Type B pancreatic cell (in vitro differentiated cells): ENCODE measurements around the gene TRMT44. TPM values are rescaled to one million over a fixed set of nuclear protein-coding genes. Genes with fewer than 3 reads are reported as not detected.

ENCODE experiments used
- DNase-seq: peaks from one replicate; pipeline ENCODE4 v3.0.0; 2021; ENCODE audit warnings: mixed read lengths; ENCODE audit not compliant: unreplicated experiment; ENCODE audit errors: extremely low spot score
- H3K27ac Mint-ChIP-seq: 2 replicates; pipeline ENCODE4 v1.8.0; 2021; ENCODE audit warnings: mild to moderate bottlenecking, mixed read lengths
- H3K27me3 Mint-ChIP-seq: 2 replicates; pipeline ENCODE4 v1.8.0; 2021; ENCODE audit warnings: mixed read lengths
- H3K36me3 Mint-ChIP-seq: 2 replicates; pipeline ENCODE4 v1.8.0; 2021; ENCODE audit warnings: mixed read lengths
- H3K4me1 Mint-ChIP-seq: one replicate; pipeline ENCODE4 v1.8.0; 2021; ENCODE audit warnings: mixed read lengths; ENCODE audit not compliant: unreplicated experiment
- H3K4me3 Mint-ChIP-seq: 2 replicates; pipeline ENCODE4 v1.8.0; 2021; ENCODE audit warnings: mild to moderate bottlenecking, mixed read lengths
- H3K9me3 Mint-ChIP-seq: 2 replicates; pipeline ENCODE4 v1.8.0; 2021; ENCODE audit warnings: mixed read lengths
- long read RNA-seq: library from polyadenylated mRNA; unstranded; transcript quantifications from one replicate; pipeline ENCODE4 v2.0.0, GENCODE V29; 2020
- total RNA-seq: library from RNA; stranded (reverse); gene quantifications from 2 replicates; pipeline ENCODE4 v1.2.1, GENCODE V29; 2021; ENCODE audit warnings: low replicate concordance
- TF ChIP-seq, protein P1 (sequence below): fragments of 200-600 bp; sonication (generic); conservative IDR thresholded peaks from 2 replicates; pipeline ENCODE4 v1.5.0; 2021; ENCODE audit warnings: antibody characterized with exemption, mild to moderate bottlenecking

The TRMT44 gene, protein sequence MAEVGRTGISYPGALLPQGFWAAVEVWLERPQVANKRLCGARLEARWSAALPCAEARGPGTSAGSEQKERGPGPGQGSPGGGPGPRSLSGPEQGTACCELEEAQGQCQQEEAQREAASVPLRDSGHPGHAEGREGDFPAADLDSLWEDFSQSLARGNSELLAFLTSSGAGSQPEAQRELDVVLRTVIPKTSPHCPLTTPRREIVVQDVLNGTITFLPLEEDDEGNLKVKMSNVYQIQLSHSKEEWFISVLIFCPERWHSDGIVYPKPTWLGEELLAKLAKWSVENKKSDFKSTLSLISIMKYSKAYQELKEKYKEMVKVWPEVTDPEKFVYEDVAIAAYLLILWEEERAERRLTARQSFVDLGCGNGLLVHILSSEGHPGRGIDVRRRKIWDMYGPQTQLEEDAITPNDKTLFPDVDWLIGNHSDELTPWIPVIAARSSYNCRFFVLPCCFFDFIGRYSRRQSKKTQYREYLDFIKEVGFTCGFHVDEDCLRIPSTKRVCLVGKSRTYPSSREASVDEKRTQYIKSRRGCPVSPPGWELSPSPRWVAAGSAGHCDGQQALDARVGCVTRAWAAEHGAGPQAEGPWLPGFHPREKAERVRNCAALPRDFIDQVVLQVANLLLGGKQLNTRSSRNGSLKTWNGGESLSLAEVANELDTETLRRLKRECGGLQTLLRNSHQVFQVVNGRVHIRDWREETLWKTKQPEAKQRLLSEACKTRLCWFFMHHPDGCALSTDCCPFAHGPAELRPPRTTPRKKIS
- 32.3 and 33.5 TPM in 2 replicates for total RNA-seq
- long read RNA-seq, partial matches to known transcripts = 0 of 7 reads
- long read RNA-seq, other reads (novel, unspliced or antisense) = 5 of 7 reads

DNA sequence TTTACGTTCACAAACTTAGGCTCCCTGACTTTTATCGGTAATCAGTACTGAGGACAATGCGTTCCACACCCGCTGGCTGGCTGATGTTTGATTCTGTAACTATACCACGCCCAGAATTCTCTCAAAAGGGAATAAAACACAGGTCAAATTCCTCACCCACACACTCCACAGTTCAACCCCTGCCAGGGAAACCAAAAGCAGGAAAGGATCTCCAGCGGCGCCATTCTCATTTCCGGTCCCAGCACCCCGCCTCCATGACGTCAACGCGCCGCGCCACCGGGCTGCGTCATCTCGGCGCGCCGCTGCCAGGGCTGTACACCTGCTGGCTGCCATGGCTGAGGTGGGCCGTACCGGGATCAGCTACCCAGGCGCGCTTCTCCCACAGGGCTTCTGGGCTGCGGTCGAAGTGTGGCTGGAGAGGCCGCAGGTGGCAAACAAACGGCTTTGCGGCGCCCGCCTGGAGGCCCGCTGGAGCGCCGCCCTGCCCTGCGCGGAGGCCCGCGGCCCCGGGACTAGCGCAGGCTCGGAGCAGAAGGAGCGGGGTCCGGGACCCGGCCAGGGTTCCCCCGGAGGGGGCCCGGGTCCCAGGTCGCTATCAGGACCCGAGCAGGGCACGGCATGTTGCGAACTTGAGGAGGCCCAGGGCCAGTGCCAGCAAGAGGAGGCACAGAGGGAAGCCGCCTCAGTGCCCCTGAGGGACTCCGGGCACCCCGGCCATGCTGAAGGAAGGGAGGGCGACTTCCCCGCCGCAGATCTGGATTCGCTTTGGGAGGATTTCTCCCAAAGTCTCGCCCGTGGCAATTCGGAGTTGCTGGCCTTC lies at the start of gene TRMT44, which contains the start of gene ACOX3:
Gene TRMT44, plus strand, starts transcription at position 286 of the 820 bp plus-strand sequence. Its CDS starts 46 bp downstream, at position 332.
Gene ACOX3, minus strand, starts transcription at position 232 of the 820 bp plus-strand sequence. CDS start 24,202 bp downstream, outside the sequence.
- DNase-seq = peak; percentile 97
- H3K9me3 Mint-ChIP-seq = peaks cover 6% of the 10 kb centered on the region
- peaks cover 60% of the 10 kb centered on the region for H3K4me1 Mint-ChIP-seq
- peak within 1 kb of the TSS; percentile 98 for H3K4me3 Mint-ChIP-seq
- peak within 1 kb of the TSS; percentile 99 for H3K27ac Mint-ChIP-seq
- TF ChIP-seq, protein P1, sequence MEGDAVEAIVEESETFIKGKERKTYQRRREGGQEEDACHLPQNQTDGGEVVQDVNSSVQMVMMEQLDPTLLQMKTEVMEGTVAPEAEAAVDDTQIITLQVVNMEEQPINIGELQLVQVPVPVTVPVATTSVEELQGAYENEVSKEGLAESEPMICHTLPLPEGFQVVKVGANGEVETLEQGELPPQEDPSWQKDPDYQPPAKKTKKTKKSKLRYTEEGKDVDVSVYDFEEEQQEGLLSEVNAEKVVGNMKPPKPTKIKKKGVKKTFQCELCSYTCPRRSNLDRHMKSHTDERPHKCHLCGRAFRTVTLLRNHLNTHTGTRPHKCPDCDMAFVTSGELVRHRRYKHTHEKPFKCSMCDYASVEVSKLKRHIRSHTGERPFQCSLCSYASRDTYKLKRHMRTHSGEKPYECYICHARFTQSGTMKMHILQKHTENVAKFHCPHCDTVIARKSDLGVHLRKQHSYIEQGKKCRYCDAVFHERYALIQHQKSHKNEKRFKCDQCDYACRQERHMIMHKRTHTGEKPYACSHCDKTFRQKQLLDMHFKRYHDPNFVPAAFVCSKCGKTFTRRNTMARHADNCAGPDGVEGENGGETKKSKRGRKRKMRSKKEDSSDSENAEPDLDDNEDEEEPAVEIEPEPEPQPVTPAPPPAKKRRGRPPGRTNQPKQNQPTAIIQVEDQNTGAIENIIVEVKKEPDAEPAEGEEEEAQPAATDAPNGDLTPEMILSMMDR = no peak
- H3K36me3 Mint-ChIP-seq = peaks cover 5% of the 10 kb centered on the region
- no peaks in the 10 kb centered on the region for H3K27me3 Mint-ChIP-seq

DNA sequence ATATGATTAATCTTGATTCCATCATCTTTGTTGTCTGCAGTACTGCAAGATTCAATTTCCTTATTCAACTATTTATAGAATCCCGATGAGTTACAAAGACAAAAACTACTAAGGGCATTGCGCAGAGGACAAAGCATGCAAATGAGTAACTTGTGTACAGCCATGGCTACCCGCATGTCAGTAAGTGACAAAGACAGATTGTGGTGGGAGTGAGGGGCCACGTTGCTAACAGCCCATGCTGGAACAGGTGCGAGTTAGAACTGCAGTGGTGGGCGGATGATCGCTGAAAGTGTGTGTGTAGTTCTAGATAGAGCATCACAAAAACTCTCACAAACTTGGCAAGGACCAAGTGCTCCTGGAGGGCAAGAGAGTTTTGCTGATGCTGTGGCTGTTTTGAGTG lies 49.5 kb upstream of the TRMT44 start:
- peaks cover 17% of the 10 kb centered on the region for H3K4me1 Mint-ChIP-seq
- H3K36me3 Mint-ChIP-seq = peaks cover 16% of the 10 kb centered on the region
- DNase-seq = no peak
- no peaks in the 10 kb centered on the region for H3K27me3 Mint-ChIP-seq
- TF ChIP-seq, protein P1 = no peak
- H3K4me3 Mint-ChIP-seq = no peak overlapping the region
- H3K27ac Mint-ChIP-seq = no peak overlapping the region
- H3K9me3 Mint-ChIP-seq = no peaks in the 10 kb centered on the region

DNA sequence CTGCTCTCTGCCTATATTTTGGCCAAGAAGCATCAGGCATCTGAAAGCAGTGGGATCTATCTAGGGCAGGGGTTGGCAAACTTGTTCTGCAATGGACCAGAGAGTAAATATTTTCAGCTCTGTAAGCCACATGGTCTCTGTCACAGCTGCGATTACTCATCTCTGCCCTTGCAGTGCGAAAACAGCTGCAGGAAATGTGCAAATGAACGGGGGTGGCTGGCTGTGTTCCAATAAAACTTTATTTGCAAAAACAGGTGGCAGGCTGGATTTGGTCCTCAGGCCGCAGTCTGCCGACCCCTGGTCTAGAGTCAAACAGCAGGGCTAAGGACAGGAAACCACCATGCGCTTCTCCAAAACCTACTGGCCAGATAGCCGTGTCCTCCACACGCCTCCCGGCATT lies 48.6 kb upstream of the TRMT44 start:
- TF ChIP-seq, protein P1 = no peak
- Mint-ChIP-seq H3K4me3 (no peak overlapping the region), H3K27me3 (no peaks in the 10 kb centered on the region), H3K9me3 (no peaks in the 10 kb centered on the region), H3K36me3 (peaks cover 19% of the 10 kb centered on the region), H3K27ac (no peak overlapping the region), H3K4me1 (peaks cover 17% of the 10 kb centered on the region)
- no peak for DNase-seq

DNA sequence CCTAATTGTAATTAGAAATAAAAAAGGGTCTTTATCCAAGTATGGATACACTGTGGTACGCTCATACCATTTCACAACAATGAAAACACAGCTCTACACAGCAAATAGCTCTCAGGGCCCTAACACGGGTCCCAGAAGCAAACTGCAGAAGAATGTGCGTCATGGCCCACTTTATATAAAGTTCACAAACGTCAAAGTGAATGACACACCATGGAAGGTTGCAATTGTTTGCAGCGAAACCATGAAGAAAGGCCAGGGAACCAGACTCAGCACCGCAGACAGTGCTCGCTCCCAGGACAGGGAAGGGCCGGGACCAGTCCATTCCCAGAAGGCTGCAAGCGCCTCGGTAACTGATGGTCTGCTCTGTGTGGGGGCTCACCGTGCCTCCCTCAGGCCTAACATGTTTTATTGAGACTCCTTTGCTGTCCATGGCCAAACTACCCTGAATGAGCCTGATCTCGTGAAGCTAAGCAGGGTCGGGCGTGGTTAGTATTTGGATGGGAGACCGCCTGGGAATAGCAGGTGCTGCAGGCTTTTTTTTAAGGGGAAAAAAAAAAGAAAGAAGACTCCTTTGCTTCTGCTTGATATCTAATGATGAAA lies 47.9 kb upstream of the TRMT44 start:
- no peak overlapping the region for H3K4me3 Mint-ChIP-seq
- H3K9me3 Mint-ChIP-seq = no peaks in the 10 kb centered on the region
- TF ChIP-seq, protein P1 = no peak
- H3K36me3 Mint-ChIP-seq = peaks cover 19% of the 10 kb centered on the region
- H3K27me3 Mint-ChIP-seq = no peaks in the 10 kb centered on the region
- H3K27ac Mint-ChIP-seq = no peak overlapping the region
- DNase-seq = no peak
- peaks cover 17% of the 10 kb centered on the region for H3K4me1 Mint-ChIP-seq
